HFF-Myc (cell line): ENCODE measurements around the gene PSMF1.

Experiments used
- DNase-seq: peaks from one replicate; pipeline ENCODE4 v3.0.0-alpha.2; 2011; ENCODE audit warnings: low read depth; ENCODE audit errors: extremely low read depth
- H3K4me3 ChIP-seq: replicated peaks from 2 replicates; pipeline ENCODE4 v1.5.1; 2011; ENCODE audit warnings: low read depth, mild to moderate bottlenecking, control low read depth, low read length
- CTCF ChIP-seq: IDR thresholded peaks from 2 replicates; pipeline ENCODE4 v1.5.1; 2012; ENCODE audit warnings: mild to moderate bottlenecking, low read depth, low read length, control low read depth; ENCODE audit errors: missing control alignments

Gene PSMF1

GRCh38 chr20:1189827-1190226 lies 71.4 kb downstream of the PSMF1 start:
- TF ChIP-seq CTCF, result no peak
- no peak overlapping the region for H3K4me3 ChIP-seq
- DNase-seq, result no peak

DNA sequence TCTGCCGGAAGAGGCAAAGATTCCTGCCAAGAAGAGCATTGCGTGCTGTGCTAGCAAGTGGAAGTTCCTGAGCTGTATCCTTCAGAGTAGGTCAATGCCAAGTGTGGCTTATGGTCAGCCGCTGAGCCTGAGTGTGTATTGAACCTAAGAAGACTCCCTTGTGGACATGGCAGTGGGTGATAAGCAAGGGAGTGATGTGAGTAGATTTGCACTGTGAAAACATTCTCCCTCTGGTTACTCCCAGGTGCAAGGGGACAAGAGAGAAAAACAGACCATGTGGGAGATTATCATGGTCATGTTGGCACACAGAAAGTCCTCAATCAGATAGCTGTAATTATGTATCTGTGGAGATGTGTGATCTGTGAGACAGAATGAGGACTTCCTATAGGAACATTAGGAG lies 72.4 kb downstream of the PSMF1 start:
- no peak overlapping the region for H3K4me3 ChIP-seq
- DNase-seq, result no peak
- no peak for TF ChIP-seq CTCF

GRCh38 chr20:1191299-1191698 lies 72.9 kb downstream of the PSMF1 start:
- no peak overlapping the region for H3K4me3 ChIP-seq
- no peak for TF ChIP-seq CTCF
- no peak for DNase-seq

- no peak for DNase-seq
- no peak for TF ChIP-seq CTCF
- H3K4me3 ChIP-seq, result no peak overlapping the region
Observed at GRCh38 chr20:1195226-1195625, 76.8 kb downstream of the PSMF1 start.

DNA sequence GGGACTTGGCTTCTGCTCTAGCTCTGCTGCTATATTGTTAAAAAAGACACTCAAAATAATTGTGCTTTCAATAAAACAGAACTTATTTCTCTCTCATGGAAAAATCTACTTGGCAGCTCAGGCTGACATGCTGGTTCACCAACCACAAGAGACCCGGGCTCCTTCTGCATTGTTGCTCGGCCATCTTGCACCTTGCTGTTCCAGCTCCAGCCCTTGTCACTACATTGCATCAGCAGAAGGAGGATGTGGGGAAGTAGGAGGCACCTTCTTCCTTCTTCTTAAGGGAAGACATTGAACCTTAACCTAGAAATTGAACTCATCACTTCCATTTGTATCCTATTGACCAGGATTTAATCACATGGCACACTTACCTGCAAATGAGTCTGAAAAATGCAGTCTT lies 78.2 kb downstream of the PSMF1 start:
- no peak overlapping the region for H3K4me3 ChIP-seq
- DNase-seq, result no peak
- TF ChIP-seq CTCF, result no peak

GRCh38 chr20:1197801-1198200 lies 79.4 kb downstream of the PSMF1 start:
- DNase-seq, result no peak
- no peak for TF ChIP-seq CTCF
- no peak overlapping the region for H3K4me3 ChIP-seq

DNA sequence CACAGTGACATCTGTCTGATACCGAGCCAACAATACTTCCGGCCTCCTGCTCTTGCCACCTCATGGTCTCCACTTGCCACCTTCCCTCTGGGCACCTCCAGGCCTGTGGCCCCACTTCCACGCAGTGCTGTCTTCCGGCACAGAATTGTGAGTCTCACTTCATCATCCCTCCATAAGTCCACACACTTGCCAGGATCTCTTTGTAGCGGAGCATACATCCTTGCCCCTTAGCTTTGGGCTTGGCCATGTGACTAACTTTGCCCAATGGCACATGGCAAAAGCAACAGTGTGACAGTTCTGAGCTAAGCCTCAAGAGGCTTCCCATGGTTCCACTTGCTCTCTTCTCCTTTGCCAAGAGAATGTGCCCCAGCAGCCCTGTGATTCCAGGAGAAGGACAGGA lies 80.3 kb downstream of the PSMF1 start:
- TF ChIP-seq CTCF, result no peak
- DNase-seq, result no peak
- H3K4me3 ChIP-seq, result no peak overlapping the region
